Stimulated activated CD4-positive, alpha-beta T cell treated with anti-CD3 and anti-CD28 coated beads, Interleukin-4, amount 100 ng/mL, for 24 hours (primary cell): ENCODE data around the gene PSMC4.
"Not testable (repeated sequence)": the region's sequence is repeated elsewhere in the genome, so short reads cannot be mapped to it uniquely, and the experiment has no call there.

ENCODE experiments used
- DNase-seq: peaks from one replicate; pipeline ENCODE4 v3.0.0-alpha.2; 2020

The PSMC4 gene

DNA sequence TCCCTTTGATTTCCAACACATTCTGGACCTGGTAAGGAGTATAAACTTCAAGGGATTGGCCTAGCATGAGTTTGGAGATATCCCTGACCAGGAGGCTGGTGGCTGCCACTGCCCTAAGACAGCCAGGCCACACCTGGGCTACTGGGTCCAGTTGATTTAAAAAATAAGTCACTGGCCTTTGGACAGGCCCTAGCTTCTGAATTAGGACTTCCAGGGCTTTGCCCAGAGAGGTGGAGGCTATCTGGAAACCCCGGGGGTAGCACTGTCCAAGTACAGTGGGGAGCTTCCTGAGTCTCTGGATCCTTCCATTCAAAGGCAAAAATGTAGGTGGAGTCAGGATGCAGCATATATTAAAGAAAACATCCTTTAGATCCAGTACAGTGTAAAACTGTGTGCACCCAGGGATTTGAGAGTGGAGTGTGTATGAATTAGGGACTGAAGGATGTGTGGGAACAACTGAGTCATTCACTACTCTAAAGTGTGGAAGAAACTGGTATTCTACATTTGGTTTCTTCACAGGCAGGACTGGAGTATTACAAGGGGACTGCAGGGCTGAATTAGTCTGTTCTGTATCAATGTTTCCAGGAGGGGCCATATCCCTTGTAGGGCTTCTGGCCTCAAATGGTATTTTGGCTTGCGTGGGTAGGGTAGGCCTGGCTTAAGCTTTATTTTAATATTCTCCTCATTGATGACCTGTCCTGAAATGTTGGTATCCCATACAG is 21.8 kb upstream of the PSMC4 start:
- DNase-seq: no peak

GRCh38 chr19:39951065-39951650 is 19.8 kb upstream of the PSMC4 start:
- DNase-seq: no peak

GRCh38 chr19:39951686-39952085 is 19.3 kb upstream of the PSMC4 start:
- DNase-seq: no peak

GRCh38 chr19:39953915-39954314 is 17.1 kb upstream of the PSMC4 start:
- DNase-seq: no peak

GRCh38 chr19:39957886-39958285 is 13.1 kb upstream of the PSMC4 start:
- not testable (repeated sequence) for DNase-seq

DNA sequence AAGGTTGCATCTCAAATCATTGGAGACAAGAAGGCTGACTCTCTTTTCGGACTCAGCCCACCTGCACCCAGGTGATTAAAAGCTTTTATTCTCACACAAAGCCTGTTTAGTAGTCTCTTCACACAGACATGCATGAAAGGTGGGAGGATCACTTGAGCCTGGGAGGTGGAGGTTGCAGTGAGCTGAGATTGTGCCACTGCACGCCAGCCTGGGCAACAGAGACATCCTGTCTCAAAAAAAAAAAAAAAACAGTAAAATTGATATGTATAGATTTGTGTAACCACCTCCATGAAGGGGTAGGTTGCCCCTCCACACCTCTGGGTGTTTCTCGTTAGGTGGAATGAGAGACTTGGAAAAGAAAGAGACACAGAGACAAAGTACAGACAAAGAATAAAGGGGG is 12.0 kb upstream of the PSMC4 start:
- not testable (repeated sequence) for DNase-seq

DNA sequence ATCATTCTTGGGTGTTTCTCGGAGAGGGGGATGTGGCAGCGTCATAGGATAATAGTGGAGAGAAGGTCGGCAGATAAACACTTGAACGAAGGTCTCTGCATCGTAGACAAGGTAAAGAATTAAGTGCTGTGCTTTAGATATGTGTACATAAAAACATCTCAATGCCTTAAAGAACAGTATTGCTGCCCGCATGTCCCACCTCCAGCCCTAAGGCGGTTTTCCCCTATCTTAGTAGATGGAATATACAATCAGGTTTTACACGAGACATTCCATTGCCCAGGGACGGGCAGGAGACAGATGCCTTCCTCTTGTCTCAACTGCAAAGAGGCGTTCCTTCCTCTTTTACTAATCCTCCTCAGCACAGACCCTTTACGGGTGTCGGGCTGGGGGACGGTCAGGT is 11.6 kb upstream of the PSMC4 start:
- DNase-seq: not testable (repeated sequence)

DNA sequence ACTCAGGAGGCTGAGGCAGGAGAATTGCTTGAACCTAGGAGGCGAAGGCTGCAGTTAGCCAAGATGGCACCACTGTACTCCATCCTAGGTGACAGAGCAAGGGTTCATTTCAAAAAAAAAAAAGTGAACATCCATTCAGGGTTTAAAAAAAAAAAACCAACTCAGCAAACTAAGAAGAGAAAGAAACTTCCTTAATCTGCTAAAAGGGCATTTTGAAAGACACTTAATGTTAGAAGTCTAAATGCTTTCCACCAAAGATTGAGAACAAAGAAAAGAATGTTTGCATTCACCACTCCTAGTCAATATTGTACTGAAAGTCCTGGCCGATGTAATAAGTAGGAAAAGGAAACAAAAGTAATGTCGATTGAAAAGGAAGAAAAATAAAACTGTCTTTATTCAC is 7.1 kb upstream of the PSMC4 start:
- DNase-seq: no peak

DNA sequence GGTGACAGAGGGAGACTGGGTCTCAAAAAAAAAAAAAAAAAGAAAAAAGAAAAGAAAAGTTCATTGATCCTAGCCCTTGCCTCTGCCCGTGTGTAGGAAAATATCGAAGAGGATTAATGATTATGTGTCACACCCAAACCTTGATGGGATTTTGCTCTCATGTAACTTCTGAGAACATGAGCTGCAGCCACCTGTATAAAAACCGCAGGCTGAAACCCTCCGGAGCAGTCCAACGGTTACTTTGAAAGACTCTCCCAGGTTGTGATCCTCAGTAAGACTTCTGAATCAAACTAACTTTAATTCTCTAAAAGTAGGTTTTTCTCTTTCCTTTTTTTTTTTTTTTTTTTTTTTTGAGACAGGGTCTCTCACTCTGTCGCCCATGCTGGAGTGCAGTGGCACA is 4.3 kb upstream of the PSMC4 start:
- no peak for DNase-seq

DNA sequence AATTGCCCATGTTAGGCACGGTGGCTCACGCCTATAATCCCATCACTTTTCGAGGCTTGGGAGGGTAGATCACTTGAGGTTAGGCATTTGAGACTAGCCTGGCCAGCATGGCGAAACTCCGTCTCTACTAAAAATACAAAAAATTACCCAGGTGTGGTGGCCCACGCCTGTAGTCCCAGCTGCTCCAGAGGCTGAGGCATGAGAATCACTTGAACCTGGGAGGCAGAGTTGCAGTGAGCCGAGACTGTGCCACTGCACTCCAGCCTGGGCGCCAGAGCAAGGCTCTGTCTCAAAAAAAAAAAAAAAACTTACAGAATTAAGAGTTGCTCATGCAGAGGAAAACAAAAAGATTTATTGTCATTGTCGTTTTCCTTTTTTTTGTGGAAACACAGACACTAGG is 3.4 kb upstream of the PSMC4 start:
- DNase-seq: no peak

DNA sequence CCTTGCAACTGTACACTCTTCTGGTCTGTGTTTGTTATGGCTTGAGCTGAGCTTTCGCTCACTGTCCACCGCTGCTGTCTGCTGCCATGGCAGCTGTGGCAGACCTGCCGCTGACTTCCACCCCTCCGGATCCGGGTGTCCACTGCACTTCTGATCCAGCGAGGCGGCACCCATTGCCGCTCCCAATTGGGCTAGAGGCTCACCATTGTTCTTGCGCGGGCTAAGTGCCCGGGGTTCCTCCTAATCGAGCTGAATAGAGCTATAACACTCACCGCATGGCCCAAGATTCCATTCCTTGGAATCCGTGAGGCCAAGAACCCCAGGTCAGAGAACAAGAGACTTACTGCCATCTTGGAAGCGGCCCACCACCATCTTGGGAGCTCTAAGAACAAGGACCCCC is 2.2 kb upstream of the PSMC4 start:
- no peak for DNase-seq

DNA sequence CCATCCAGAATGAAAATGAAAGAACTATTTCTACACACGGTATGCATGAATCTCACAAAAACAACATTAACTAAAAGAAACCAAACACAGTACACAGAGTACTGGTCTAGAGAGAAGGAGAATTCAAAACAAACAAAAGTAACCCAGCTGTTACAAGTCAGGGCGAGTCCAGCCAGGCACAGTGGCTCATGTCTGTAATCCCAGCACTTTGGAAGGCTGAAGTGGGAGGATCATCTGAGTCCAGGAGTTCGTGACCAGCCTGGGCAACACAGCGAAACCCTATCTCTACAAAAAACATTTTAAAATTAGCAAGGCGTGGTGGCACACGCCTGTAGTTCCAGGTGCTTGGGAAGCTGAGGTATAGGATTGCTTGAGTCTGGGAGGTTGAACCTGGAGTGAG is 1.7 kb upstream of the PSMC4 start:
- DNase-seq: no peak

GRCh38 chr19:39969681-39970424 is 1.1 kb upstream of the PSMC4 start:
- DNase-seq: no peak

GRCh38 chr19:39970425-39970674 is 615 bp upstream of the PSMC4 start:
- no peak for DNase-seq

- DNase-seq: no peak
Observed at GRCh38 chr19:39971380-39972035, 543 bp downstream of the PSMC4 start.

- DNase-seq: no peak
Observed at GRCh38 chr19:39974377-39975155, 3.6 kb downstream of the PSMC4 start.

DNA sequence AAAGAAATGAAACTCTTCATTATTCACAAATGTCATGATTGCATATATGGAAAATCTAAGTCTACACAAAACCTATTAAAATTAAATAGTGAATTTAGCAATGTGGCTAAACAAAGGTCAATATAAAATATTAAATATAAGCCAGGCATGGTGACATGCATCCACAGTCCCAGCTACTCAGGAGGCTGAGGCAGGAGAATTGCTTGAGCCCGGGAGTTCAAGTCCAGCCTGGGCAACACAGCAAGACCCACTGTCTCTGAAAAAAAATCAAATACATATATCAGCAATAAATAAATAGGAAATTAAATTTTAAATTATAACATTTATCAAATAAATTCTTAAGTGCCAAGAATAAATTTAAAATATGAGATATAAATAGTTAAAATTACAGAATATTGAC is 11.9 kb downstream of the PSMC4 start:
- no peak for DNase-seq

DNA sequence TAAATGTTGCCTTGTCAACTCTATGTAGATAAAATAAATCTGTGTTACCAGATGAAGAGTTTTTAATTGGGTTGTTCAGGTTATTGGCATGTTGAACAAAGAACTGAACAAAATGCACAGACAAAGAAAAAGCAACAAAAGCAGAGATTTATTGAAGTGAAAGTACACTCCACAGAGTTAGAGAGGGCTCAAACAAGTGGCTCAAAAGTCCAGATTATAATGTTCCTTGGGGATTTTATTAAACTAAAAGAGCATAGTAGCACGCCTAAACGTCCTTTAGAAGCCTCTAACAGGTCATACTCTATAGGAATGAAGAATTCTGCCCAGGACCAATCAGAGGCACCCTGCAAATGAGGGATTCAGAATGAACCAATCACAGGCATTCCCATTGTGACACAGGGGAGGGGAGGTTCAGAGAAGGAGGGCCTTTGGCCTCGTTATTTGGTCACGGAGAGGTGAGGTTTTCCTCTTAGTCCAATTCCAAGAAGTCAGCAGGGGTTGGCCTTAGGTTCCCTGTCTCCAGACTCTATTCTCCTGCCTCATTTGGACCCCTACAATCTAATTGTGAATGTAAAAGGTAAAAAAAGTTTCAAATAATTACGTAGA is 12.8 kb downstream of the PSMC4 start:
- no peak for DNase-seq

DNA sequence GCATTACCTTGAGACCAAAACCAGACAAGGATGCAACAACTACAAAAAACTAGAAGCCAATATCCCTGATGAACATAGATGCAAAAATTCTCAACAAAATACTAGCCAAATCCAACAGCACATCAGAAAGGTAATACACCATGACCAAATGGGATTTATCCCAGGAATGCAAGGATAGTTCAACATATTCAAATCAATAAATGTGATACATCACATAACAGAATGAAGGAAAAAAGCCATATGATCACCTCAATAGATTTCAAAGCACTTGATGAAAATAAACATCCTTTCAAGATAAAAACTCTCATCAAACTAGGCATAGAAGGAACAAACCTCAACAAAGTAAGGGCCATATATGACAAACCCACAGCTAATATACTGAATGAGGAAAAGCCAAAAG is 15.7 kb downstream of the PSMC4 start:
- DNase-seq: no peak

- no peak for DNase-seq
Observed at GRCh38 chr19:39987167-39987566, 16.2 kb downstream of the PSMC4 start.

- no peak for DNase-seq
Observed at GRCh38 chr19:39987596-39987995, 16.6 kb downstream of the PSMC4 start.

DNA sequence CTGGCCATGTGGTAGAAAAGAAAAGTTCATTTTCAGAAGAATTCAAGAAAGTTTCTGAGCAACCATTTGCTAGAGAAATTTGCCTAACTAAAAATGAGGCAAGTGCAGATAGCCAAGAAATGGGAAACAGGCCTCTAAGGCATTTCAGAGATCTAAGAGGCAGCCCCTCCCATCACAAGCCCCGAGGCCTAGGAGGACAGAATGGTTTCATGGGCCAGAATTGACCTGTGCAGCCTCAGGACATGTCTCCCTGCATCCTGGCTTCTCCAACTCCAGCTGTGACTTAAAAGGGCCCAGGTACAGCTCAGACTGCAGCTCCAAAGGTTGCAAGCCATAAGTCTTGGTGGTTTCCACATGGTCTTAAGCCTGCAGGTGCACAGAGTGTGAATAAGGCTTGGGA is 22.6 kb downstream of the PSMC4 start:
- no peak for DNase-seq

DNA sequence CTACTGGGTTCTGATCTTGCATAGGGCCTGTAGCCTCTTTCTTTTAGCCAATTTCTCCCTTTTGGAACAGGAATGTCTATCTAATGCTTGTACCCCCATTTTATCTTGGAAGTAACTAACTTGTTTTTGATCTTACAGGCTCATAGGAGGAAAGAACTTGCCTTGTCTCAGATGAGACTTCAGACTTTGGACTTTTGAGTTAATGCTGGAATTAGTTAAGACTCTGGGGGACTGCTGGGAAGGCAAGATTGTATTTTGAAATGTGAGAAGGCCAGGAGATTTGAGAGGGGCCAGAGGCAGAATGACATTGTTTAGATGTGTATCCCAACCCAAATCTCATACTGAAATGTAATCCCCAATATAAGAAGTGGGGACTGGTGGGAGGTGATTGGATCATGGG is 23.4 kb downstream of the PSMC4 start:
- no peak for DNase-seq
